ENCODE results near the gene VAV3.

DNA sequence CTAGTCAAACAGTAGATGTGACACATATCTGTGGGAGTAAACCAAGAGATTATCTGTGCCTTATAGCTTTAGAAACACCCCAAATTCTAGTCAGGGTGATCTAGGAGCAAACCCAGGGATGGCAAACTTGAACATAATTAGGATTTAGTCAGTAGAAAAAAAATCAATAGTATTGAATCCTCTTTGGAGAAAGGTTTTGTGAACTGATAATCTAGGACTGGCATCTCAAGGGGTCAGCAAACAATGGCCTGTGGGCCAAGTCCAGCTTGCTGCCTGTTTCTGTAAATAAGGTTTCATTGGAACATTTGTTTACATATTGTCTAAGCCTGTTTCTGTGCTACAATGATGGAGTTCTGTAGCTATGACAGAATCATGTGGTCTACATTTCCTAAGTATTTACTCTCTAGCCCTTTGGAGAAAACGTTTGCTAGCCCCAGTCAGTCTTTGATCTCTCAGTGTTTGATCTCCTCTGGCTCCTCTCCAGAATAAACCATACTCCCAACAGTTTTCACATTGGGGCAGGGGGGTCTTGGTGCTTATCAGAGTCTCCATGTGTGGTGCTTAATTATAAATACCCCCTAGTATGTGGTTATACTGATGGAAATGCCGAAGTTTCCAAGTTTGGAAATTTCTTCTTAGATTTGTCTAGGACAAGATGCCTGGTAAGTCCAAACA, 438.3 kb downstream of the VAV3 start:
- TF ChIP-seq, protein P1, sequence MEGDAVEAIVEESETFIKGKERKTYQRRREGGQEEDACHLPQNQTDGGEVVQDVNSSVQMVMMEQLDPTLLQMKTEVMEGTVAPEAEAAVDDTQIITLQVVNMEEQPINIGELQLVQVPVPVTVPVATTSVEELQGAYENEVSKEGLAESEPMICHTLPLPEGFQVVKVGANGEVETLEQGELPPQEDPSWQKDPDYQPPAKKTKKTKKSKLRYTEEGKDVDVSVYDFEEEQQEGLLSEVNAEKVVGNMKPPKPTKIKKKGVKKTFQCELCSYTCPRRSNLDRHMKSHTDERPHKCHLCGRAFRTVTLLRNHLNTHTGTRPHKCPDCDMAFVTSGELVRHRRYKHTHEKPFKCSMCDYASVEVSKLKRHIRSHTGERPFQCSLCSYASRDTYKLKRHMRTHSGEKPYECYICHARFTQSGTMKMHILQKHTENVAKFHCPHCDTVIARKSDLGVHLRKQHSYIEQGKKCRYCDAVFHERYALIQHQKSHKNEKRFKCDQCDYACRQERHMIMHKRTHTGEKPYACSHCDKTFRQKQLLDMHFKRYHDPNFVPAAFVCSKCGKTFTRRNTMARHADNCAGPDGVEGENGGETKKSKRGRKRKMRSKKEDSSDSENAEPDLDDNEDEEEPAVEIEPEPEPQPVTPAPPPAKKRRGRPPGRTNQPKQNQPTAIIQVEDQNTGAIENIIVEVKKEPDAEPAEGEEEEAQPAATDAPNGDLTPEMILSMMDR (IDR thresholded peaks at IDR 0.05; ENCODE audit: low read depth, low read length, poor library complexity, severe bottlenecking), result no peak
- no peak for TF ChIP-seq EZH2phosphoT487 (IDR thresholded peaks at IDR 0.05; ENCODE audit: borderline replicate concordance, low read length)
